Fibroblast of skin of right quadriceps (primary cell): ENCODE data around the gene MAN2A2.
A peak's percentile ranks its signal among the peaks of the same experiment; 100 is the strongest.
"Not testable (repeated sequence)": the region's sequence is repeated elsewhere in the genome, so short reads cannot be mapped to it uniquely, and the experiment has no call there.

Source experiments
- DNase-seq: peaks from one replicate; pipeline ENCODE4 v3.0.0-alpha.2; 2013

Gene MAN2A2

GRCh38 chr15:90871716-90872485 is 31.2 kb upstream of the MAN2A2 start:
- DNase-seq = no peak

DNA sequence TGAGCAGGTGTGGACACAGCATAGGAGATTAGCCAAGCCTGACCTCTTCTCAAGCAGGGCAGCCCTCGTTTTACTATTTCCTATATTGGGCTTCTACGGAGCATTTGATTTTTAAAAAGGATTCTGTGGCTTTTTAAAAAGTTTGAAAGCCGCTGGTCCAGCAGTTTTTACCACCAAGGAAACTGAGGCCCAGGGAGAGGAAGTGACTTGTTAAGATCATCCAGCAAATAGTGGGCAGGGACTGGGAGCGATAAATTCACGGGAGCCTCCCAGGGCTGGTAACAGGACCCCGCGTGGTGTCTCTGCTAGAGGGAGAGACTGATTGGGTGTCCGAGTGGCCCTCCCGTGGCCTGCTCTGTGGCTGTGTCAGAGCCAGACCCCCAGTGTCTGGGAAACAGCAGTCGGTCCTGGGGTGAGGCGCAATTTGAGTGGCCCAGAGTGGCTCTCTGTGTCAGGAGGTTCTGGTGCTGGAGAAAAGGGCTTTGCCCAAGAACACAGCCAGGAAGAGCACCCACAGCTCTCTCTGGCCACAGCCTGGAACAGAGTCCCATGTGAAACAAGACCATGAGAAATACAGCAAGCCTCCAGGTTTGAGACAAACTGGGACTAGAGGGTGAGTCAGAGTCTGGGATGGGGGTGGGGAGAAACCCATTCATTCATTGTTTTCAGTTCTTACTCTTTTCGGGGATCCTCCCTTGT is 30.5 kb upstream of the MAN2A2 start:
- peak; percentile 77 for DNase-seq

DNA sequence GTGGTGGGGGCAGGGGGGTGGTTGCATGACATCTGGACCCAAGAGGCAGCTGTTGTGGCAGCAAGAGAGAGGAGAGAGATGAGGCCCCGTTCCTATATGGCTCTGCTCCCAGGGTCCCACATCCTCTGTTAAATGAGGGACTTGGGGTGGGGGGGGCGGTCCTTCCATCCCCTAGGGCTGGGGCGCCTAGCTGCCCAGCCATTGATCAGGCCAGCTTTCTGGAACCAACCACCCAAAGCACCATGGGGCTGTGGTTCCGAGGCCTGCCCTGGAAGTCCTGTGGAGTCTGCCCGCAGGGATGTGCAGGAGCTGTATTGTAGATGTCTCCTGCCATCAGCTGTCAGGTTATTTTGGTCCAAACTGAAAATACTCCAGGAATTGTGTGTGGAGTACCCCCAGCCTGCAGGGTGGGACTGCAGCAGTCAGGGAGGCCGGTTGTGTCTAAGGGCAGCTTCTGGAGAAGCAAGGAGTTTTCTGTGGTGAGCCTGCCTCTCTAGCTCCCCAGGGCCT is 29.6 kb upstream of the MAN2A2 start:
- DNase-seq = no peak

DNA sequence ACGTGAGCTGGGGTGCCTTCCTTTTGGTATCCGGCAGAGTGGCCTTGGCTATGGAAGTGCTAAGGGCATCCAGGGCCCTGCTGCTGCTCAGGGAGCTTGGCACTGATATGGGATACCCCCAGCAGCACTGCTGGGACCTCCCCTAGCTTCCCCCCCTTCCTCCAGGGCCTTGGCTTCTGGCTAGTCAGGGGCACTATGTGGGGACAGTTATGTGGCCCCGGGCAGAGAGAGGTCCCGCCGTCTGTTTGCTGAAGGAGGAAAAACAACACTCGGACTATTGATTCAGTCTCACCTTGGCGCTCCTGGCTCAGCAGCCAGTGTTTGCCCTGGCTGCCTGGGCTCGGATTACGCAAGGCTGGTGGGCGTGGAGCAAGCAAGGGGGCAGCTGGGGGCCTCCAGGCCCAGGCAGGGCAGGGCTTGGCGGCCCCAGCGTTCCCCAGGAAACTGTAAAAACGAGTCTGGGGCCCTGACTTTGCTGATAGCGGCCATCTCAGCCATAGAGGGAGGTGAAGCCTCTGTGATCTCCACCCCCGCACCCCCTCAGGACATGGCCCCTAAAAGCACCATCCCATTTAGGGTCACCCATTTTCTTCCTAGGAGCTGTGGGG is 29.0 kb upstream of the MAN2A2 start:
- DNase-seq = no peak

DNA sequence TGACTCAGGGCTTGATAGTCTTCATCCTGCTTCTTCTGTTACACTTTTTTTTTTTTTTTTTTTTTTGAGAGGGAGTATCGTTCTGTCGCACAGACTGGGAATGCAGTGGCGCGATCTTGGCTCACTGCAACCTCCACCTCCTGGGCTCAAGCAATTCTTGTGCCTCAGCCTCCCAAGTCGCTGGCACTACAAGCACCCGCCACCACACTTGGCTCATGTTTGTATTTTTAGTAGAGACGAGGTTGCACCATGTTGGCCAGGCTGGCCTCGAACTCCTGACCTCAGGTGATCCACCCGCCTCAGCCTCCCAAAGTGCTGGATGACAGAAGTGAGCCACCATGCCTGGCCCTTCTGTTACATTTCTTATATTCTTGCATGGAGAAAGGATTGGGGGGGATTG is 28.1 kb upstream of the MAN2A2 start:
- DNase-seq = not testable (repeated sequence)

DNA sequence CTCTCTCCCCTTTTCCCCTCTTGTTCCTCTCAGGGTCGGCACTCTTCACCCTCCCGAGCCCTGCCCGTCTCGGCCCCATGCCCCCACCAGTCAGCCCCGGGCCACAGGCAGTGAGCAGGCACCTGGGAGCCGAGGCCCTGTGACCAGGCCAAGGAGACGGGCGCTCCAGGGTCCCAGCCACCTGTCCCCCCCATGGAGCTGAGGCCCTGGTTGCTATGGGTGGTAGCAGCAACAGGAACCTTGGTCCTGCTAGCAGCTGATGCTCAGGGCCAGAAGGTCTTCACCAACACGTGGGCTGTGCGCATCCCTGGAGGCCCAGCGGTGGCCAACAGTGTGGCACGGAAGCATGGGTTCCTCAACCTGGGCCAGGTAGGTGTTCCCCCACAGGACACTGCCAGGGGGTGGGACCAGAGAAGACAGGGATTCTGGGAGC is 27.5 kb upstream of the MAN2A2 start:
- no peak for DNase-seq

- no peak for DNase-seq
Measured at GRCh38 chr15:90876046-90876445, 27.1 kb upstream of the MAN2A2 start.

GRCh38 chr15:90876512-90877170 is 26.5 kb upstream of the MAN2A2 start:
- no peak for DNase-seq

- DNase-seq = no peak
Measured at GRCh38 chr15:90877315-90877714, 25.8 kb upstream of the MAN2A2 start.

DNA sequence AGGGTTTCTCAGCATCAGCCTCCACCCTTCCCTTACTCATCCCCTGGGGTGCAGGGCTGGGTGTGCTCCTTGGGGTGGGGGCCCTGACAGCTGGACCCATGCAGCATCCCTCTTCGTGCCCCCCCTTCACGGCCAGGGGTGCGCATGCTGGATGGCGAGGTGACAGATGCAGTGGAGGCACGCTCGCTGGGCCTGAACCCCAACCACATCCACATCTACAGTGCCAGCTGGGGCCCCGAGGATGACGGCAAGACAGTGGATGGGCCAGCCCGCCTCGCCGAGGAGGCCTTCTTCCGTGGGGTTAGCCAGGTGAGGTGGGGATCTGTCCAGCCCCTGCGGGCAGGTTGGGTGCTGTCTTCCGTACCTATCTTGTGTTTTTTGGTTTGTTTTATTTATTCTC is 25.1 kb upstream of the MAN2A2 start:
- DNase-seq = no peak

- DNase-seq = no peak
Measured at GRCh38 chr15:90878660-90879059, 24.4 kb upstream of the MAN2A2 start.

- no peak for DNase-seq
Measured at GRCh38 chr15:90879730-90880366, 23.3 kb upstream of the MAN2A2 start.

DNA sequence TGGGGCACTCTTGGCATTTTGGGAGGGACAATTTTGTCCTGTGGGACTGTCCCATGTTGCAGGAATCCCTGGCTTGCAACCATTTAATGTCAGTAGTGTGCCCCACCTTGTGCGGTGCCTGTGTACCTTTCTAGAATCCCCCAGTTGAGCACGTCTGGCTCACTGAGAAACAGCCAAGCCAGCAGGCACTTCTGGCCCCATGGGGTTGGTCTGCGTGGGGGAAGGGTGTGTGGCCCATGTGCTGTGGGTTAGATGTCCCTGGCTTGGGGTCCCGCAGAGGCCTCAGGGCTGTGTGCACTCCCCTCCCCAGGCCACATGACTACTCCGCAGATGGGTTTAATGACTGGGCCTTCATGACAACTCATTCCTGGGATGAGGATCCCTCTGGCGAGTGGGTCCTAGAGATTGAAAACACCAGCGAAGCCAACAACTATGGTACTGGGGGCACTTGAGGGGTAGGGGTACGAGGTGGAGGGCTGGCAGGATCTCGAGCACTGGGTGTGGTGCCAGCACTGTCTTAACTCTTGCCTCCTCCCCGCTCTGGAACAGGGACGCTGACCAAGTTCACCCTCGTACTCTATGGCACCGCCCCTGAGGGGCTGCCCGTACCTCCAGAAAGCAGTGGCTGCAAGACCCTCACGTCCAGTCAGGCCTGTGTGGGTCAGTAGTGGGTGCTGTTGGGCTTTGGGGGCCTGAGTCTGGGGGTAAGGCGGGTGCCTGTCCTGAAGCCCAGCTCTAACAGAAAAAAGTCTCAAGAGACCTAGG is 22.5 kb upstream of the MAN2A2 start:
- no peak for DNase-seq

DNA sequence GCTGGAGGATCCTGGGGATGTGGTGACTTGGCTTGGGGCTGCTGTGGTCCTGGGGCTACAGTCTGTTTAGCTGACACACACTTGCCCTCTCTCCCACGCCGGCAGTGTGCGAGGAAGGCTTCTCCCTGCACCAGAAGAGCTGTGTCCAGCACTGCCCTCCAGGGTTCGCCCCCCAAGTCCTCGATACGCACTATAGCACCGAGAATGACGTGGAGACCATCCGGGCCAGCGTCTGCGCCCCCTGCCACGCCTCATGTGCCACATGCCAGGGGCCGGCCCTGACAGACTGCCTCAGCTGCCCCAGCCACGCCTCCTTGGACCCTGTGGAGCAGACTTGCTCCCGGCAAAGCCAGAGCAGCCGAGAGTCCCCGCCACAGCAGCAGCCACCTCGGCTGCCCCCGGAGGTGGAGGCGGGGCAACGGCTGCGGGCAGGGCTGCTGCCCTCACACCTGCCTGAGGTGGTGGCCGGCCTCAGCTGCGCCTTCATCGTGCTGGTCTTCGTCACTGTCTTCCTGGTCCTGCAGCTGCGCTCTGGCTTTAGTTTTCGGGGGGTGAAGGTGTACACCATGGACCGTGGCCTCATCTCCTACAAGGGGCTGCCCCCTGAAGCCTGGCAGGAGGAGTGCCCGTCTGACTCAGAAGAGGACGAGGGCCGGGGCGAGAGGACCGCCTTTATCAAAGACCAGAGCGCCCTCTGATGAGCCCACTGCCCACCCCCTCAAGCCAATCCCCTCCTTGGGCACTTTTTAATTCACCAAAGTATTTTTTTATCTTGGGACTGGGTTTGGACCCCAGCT is 21.7 kb upstream of the MAN2A2 start:
- no peak for DNase-seq

DNA sequence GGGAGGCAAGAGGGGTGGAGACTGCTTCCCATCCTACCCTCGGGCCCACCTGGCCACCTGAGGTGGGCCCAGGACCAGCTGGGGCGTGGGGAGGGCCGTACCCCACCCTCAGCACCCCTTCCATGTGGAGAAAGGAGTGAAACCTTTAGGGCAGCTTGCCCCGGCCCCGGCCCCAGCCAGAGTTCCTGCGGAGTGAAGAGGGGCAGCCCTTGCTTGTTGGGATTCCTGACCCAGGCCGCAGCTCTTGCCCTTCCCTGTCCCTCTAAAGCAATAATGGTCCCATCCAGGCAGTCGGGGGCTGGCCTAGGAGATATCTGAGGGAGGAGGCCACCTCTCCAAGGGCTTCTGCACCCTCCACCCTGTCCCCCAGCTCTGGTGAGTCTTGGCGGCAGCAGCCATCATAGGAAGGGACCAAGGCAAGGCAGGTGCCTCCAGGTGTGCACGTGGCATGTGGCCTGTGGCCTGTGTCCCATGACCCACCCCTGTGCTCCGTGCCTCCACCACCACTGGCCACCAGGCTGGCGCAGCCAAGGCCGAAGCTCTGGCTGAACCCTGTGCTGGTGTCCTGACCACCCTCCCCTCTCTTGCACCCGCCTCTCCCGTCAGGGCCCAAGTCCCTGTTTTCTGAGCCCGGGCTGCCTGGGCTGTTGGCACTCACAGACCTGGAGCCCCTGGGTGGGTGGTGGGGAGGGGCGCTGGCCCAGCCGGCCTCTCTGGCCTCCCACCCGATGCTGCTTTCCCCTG is 21.0 kb upstream of the MAN2A2 start:
- no peak for DNase-seq

- no peak for DNase-seq
Measured at GRCh38 chr15:90882781-90883525, 20.1 kb upstream of the MAN2A2 start.

GRCh38 chr15:90883526-90883975 is 19.6 kb upstream of the MAN2A2 start:
- no peak for DNase-seq

DNA sequence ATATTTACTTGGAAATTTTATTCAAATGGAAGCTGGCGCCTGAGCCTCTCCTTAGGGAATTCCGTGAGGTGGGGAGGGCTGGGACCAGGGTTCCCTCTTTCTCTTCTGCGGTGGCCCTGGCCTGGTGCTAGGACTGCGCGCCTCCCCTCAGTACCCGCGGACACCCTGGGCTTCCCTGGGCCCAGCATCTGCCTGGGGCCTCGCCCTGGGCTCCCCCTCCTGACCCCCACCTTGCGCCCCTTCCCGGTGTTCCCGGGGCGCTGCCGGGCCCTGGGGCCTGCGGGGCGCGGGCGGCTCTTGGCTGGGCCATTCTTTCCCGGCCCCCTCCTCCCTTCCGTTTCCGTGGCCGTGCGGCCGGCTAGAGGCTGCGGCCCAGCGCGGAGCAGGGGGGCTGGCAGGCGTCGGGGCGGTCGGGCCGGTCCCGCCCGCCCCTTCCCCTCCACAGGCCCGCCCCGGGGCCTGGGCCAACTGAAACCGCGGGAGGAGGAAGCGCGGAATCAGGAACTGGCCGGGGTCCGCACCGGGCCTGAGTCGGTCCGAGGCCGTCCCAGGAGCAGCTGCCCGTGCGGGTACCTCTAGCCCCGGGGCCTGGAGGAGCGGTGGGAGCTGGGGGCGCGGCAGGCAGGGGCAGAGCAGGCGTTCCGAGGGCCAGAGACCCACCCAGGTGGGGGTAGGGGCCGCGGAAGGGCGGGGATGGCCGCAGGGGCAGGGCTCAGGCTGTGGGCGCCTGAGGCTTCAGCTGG is 19.0 kb upstream of the MAN2A2 start, which contains the start of gene FES:
TSS of gene FES (plus strand) at position 529 of the 743 bp plus-strand sequence. CDS start 542 bp downstream, outside the sequence.
- DNase-seq = peak; percentile 64
